Stimulated activated CD8-positive, alpha-beta memory T cell treated with anti-CD3 and anti-CD28 coated beads, Interleukin-4, amount 100 ng/mL, for 48 hours (primary cell): ENCODE data around the gene NCCRP1.

Experiments used
- DNase-seq: peaks from one replicate; pipeline ENCODE4 v3.0.0-alpha.2; 2020

NCCRP1 gene

DNA sequence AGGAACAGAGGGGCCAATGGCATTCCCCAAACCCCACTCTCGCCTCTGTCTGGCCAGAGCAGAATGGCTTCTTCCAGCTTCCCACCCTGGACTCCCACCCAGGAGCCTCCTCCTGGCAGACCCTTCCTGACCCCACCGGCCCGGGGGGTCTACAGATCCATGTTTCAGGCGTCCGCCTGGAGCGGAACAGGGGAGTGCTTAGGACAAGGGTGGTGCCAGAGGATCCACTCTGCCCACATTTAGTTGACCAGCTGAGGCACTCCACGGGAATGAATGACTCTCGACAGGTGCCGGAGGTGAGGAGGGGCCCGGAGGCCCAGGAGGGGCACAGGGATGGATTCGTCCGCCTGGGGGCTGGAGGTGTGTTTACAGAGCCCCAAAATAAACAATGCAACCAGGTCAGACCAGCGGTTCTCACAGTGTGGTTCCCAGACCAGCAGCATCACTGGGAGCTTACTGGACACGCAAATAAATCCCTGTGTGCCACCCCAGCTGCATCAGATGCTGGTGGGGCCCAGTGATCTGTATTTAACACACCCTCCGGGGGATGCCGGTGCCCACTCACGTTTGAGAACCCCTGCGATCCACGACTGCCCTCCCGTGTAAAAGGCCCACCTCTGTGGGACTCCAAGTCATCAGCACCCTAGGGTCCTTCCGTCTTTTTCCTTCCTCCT, 15.1 kb upstream of the NCCRP1 start:
- no peak for DNase-seq

DNA sequence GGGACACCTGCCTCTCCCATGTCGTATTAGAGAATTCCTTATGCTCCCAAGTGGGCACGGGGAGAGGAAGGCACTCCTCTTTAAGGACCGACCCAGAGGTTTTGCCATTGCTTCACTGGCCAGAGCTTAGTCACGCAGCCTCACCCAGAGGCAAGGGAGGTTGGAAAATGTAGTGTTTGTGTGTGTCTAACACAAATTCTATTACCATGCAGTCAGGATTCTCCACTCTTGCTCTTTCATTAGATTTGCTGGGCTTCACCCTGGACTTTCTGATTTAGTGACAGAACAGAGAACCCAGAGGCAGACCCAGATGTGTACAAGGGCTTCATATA, 14.6 kb upstream of the NCCRP1 start:
- no peak for DNase-seq

DNA sequence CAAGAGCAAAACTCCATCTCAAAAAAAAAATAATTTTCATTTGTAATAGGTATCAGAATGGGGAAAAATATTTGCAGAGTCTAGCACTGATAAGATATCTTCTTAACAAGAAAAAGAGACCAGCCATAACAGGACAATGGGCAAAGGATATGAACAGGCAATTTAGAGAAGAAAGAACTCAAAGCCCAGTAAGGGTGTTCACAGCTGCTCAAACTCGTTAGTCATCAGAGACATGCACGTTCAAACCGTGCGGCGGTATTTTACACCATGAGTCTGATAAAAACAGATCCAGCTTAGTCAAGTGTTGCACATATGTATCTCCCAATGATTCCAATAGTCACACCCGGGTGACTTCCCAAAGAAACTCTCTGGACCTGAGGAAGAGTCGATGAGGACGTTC, 13.7 kb upstream of the NCCRP1 start:
- no peak for DNase-seq

DNA sequence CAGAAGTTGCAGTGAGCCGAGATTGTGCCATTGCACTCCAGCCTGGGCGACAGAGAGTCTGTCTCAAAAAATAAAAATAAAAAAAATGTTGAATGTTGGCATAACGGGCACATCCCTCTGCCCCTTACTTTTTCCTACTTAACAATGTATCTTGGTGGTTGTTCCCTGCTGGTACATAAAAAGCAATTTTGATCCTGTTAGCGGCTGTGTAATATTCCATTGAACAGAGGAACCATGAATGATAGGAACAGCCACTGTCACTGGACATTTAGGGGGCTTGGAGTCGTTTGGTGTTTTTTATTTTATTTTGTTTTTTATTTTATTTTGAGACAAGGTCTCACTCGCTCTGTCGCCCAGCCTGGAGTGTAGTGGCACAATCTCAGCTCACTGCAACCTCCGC, 10.4 kb upstream of the NCCRP1 start:
- DNase-seq = no peak

DNA sequence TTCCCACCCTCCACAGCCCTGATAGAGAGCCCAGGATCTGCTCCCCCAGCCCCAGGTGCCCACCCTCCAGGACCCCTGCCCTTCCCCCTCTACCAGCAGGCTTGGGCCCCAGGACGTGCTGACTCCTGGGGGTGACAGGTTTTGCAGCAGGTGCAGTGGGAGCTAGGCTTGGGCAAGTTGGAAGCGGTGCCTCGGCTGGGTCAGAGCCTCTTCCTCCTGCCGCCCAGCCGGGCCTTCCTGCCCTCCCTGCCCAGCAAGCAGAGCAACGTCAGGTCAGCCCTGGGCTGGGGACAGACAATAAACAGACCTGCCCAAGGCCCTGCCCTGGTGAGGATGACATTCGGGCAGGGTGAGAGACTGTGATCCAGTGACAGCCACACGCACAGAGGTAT, 9.2 kb upstream of the NCCRP1 start:
- no peak for DNase-seq

DNA sequence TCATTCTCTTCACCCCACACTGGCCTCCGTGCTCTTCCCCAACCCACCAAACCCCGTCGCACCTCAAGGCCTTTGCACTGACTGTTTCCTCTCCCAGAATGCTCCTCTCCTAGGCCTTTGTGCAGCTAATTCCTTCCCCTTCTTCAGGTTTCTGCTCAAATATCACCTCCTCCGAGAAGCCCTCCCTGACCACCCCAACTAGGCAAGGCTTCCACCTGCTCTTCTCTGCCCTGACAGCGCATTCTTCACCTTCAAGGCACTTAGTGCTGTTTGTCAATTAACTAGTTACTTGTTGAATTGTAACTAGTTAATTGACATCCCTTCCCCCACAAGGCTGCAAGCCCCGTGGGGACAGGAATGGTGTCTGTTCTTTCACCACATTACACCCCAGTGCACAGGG, 7.8 kb upstream of the NCCRP1 start:
- no peak for DNase-seq

DNA sequence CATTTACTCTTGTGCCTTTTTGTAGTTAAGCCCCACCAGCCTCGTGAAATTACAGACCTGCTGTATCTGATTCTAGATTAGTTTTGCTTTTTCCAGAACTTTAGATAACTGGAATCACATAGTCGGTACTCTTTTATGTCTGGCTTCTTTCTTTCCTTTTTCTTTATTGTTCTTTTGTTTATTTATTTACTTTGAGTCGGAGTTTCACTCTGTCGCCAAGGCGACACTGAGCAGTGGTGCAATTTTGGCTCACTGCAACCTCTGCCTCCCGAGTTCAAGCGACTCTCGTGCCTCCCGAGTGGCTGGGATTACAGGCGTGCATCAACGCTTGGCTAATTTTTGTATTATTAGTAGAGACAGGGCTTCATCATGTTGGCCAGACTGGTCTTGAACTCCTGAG, 6.0 kb upstream of the NCCRP1 start:
- DNase-seq = no peak

DNA sequence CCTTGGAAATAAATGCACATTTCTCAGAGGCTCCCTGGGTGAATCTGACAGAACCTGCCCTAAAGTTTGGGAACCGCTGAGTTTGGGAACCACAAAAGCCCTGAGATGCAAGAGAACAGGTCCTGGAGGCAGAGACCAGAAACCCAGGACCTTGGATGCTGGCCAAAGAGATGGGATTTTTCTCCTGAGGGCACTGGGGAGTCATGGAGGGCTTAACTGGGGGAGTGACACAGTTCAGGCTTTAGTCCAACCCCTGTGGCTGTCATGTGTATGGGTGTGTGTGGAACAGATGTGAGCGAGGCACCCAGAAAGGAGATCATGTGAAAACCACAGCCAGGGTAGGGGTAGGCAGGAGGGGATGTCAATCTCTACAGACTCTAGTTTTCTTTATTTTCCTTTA, 3.9 kb upstream of the NCCRP1 start:
- DNase-seq = no peak

DNA sequence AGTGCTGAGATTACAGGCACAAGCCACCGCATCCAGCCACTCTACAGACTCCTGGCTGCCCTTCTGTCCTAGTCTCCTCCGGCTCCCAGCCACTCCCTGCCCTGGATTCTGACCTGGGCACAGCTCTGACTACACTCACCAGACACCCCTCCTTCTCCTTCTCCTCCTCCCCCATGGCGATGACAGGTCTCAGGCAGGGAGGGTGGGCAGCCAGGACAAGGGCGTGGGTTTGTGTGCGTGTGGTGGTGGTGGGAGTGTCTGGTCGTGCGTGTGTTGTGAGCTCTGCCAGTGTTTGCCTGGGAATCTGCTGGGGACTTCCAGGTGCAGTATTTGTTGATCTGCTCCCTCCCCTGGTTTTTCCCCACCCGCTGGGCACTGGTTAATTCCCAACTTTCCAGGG, 3.0 kb upstream of the NCCRP1 start:
- no peak for DNase-seq

DNA sequence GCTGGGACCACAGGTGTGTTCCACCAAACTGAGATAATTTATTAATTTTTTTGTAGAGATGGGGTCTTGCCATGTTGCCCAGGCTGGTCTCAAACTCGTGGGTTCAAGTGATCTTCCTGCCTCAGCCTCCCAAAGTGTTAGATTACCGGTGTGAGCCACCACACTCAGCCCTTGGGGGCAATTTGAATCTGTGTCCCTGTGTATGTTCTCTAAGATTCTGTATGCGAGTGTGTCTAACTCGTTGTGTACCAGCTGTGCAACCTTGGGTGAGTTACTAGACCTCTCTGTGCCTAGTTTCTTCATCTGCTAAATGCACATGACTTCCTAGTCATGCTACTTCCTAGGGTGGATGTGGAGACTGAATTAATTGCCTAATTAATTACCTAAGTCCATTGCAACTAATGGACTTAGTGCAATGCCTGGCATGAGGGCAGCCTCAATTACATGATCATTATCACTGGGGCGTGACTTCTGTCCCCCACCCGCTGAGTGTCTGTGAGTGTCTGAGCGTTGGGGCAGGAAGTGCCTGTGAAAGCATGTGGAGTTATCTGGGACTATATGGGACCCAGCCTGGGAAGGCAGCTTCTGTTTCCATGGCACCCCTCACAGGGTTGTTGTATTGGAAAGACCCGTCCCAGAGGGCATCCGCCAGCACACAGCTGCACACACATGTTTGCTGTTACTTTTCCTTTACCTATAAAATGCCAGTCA, 1.8 kb upstream of the NCCRP1 start:
- DNase-seq = no peak

DNA sequence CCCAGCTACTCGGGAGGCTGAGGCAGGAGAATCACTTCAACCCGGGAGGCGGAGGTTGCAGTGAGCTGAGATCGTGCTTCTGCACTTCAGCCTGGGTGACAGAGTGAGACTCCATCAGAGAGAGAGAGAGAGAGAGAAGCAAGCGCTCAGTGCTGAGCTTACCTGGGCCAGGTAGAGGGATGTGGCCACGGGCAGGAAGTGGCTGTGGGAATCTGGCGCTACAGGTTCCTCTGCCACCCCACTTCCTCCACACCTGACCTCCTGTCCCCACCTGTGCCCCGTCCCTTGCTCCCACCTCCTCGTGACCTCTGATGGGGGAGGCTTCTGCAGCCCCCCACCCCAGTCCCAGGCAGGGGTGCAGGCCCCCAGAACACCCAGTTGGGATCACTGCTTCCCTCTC, 1.0 kb upstream of the NCCRP1 start:
- no peak for DNase-seq

DNA sequence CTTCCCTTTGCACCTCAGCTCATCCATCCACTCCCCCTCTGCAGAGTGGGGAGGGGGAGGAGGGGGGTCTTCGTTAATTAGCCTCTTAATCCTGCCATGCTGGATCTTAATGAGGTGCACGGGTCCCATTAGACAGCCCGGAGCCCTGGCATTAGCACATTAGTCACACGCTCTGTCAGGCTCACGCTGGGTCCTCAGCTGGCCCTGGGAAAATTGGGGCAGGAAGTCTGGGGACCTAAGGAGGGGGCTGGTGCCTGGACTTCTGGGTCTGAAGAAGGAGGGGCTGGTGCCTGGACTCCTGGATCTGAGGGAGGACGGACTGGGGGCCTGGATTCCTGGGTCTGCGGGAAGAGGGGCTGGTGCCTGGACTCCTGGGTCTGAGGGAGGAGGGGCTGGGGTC, 444 bp upstream of the NCCRP1 start:
- no peak for DNase-seq

DNA sequence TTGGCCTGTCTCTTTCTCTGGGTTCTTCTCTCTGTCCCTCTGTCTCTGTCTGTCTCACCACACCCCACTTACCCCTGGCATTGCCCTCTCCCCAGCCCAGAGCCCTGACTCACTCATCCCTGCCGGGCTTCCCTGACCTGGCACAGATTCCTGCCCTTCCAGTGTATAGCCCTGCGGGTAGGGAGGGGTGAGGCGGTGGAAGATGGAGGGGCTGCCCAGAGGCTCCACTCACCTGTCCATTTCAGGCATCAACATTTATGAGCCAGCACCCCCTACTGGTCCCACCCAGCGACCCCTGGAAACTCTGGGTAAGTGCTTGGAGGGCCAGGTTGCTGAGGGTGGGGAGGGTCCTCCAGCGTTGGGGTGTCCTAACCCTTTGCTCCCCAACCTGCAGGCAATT, 1.0 kb downstream of the NCCRP1 start:
- no peak for DNase-seq

DNA sequence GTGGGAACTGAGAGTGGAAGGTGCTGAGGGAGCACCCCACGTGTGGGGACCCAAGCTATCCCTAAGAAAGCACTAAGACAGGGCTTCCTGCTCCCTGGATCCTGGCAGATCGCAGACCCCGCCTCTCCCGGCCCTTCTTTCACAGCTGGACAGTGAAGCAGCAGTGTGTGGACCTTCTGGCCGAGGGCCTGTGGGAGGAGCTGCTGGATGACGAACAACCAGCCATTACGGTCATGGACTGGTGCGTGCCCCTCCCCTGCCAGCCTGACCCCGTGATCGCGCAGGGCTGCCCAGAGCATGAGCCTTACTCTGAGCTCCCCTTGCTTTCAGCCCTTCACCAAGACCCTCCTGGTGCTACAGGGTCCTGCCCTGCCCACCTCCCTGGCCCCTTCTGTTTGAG, 2.3 kb downstream of the NCCRP1 start:
- no peak for DNase-seq

DNA sequence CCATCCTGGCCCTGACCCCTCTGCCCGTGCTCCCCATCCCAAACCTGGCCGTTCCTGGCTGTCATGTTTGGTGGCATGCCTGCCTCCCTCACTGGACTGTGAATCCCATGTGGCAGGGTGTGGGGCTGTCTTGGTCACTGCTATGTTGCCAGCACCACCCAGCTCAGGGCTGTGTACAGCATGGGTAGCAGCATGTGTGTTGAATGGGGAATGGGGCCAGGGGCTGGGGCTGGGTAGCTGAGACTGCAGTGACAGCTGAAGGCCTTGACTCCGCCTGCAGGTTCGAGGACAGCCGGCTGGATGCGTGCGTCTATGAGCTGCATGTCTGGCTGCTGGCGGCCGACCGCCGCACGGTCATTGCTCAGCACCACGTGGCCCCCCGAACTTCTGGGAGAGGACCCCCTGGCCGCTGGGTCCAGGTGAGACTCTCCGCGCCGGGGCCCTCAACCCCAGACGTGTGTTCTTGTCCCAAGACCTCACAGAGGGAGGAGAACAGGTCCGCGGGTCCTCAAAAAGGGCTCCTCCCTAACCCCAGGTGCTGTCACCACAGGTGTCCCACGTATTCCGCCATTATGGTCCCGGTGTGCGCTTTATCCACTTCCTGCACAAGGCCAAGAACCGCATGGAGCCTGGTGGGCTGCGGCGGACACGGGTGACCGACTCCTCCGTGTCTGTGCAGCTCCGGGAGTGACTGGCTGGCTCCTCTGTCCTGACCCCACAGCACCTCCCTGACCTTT, 3.5 kb downstream of the NCCRP1 start:
- DNase-seq = no peak

DNA sequence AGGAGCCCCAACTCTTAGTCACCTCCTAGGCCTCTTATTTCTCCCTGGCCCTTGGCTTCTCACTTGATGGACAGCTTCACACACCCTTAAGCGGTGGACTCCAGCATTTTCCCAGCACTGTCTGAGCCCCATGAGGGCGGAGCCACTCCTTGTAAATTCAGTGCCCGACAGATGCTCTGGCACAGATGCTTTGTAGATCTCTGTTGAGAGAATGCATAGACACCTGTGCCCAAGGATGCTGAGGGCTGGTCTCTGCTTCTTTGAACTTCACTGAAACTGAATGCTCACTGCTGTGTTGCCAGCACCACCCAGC, 4.0 kb downstream of the NCCRP1 start:
- DNase-seq = no peak

DNA sequence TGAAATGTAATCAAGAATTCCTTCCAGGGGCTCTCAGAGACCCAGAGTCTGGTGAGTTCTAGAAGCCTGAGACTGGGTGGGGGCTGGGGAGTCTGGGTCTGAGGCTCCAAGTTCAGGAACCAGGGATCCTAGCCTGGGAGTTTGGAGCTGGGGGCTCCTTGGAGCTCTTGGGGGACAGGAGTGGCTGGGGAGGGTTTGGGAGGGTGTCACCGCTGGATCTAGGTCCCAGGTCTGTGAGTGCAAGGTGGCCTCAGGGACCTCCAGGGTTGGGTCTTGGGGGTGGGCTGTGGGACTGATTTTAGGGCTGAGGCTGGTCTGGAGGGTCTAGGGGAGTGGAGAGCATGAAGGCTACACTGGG, 6.2 kb downstream of the NCCRP1 start:
- no peak for DNase-seq

DNA sequence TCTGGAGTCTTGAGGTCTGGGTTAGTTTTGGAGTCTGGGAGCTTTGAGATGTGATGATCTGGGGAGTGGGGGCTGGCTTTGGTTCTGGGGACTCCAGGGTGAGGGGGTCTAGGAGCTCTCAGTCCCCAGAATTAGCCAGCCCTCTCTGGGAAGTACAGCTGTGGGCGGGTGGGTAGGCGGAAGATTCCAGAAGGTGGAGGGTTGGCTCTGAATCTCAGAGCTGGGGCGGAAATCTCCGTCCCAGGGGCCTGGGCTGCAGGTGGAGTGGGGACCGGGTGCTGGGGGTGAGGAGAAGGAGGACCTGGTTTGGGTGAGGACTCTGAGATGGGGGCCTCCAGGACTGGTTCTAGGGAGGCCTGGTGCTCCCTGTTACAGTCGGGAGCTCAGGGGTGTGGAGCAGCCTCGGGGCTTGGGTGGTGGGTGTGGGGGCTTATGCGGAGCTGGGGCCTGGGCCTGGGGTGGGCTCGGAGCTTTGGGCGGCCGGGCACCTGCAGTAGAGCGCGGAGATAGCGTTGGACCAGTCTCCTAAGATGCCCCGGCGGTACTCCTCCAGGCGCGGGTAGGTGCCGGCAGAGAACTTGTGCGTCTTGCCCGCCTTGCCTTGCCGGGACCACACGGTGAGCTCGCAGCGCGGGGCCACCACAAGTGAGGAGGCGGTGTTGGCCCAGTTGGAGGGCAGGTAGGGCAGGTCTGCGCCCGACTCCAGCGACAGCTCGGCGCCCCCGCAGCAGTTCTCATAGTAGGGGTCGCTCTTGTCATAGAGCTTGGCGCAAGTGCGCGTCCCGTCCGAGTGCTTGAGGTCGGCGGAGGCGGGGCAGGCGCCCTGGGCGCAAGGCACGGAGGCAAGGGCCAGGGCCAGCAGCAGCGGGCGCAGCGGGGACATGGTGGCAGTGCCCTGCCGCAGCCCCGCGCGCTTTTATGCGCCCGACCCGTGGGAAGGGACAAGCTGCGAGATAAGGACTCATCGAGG, 6.9 kb downstream of the NCCRP1 start, which contains the start of gene SYCN:
TSS of gene SYCN (minus strand) at position 892 of the 970 bp plus-strand sequence. CDS start at position 883, 9 bp downstream.
- no peak for DNase-seq

DNA sequence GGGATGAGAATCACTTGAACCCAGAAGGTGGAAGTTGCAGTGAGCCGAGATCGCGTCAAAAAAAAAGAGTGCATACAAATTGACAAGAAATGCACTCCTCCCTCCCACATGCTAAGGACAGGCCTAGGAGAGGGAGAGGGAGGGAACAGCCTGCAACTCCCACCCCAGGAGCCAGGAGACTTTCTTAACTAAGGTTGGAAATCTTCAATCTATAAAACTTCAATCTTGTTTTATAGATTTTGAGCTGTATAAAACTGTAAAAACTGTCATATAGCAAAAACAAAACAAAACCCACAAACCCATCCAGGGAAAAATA, 8.6 kb downstream of the NCCRP1 start:
- no peak for DNase-seq

DNA sequence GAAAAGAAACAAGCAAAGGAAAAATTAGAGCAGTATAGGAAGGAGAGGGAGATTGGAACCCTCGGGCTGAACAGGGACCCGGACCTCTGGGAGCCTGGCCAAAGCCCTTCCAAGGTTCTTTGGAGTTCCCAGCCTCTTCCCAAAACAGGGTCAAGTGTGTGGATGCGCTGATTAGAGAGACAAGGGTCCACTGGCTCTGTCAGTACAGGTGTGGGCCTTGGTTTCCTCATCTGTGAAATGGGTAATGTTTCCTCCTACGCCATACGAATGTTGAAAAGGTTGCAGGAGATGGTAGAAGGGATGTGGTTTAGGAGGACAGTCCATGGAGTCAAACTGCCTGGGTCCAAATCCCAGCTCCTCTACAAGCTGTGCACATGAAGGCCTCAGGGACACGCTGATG, 9.4 kb downstream of the NCCRP1 start:
- no peak for DNase-seq

DNA sequence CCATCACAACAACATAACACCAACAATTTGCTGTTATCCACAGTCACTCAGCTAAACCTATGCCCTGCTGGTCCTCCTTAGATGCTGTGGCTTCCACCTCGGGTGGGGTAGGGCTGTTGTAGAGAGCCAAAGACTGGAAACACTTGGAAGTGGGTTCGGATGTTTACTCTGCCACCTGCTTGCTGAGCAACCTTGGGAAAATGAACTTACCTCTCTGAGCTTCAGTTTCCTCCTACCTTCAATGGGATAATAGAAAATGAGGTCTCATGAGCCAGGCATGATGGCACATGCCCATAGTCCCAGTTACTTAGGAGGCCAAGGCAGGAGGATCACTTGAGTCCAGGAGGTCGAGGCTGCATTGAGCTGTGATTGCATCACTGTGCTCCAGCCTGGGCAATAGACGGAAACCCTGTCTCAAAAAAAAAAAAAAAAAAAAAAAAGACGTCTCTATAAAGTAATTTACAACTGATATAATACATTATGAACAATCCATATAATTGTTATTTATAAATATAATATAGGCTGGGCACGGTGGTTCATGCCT, 10.6 kb downstream of the NCCRP1 start:
- DNase-seq = no peak

DNA sequence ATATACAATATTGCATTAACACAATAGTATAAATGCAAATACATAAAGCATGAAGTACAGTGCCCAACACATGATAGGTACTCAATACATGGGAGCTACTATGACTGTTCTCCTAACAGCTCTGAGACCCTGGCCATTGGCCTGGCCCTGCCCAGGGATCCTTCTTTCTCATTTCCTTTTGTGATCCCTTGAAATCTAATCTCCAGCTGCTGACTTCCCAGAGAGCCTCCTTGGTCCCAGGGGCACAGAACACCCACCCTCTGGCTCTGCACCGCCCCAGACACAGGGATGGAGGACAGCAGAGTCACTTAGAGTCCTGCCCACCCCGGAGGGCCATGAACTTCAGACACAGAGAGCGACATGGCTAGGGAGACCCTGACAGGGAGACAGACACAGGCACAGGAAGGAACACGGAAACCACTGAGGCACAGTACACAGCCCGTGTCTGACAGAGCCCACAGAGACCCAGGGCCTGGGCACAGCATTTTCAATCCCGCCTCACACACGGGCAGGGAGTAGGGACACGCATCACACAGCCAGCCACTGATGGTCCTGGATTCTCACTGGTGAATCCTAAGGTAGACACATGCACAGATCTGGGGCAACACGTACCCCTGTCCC, 11.5 kb downstream of the NCCRP1 start:
- DNase-seq = no peak

DNA sequence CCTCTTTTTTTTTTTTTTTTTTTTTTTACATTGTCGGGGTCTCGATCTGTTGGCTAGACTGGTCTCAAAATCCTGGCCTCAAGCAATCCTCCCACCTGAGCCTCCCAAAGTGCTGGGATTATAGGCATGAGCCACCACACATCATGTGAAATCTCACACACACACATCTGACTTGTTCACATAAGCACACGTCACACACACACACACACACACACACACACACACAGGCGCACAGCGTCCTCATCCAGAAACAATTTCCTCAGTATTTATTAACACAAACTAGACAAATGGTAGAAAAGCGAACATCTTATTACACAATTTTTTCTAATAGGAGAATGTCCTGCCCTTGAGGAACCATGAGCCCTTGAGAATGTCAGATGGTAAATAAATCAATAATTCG, 12.4 kb downstream of the NCCRP1 start:
- no peak for DNase-seq
